Activated naive CD8-positive, alpha-beta T cell treated with anti-CD3 and anti-CD28 coated beads, Interleukin-2, amount 10 ng/mL, durations not matched to agents 7 days and 5 days (primary cell): ENCODE data around the gene NOTCH1. TPM values are rescaled to one million over a fixed set of nuclear protein-coding genes. Genes with fewer than 3 reads are reported as not detected.

ENCODE experiments used
- ATAC-seq: fragments of 150-1000 bp; cut with Tn5 transposase; one replicate; pipeline ENCODE4 v1.10.0; 2021; ENCODE audit warnings: low read depth, moderate library complexity
- POLR2A ChIA-PET: fragments of 350-600 bp; sonication (Branson Sonifier 250); formaldehyde crosslinking; loops from one replicate; lab custom pipeline; 2021; ENCODE audit warnings: antibody characterized with exemption; lab: Charles Lee
- DNase-seq: peaks from one replicate; pipeline ENCODE4 v3.0.0; 2021
- H3K27ac Mint-ChIP-seq: one replicate; pipeline ENCODE4 v1.8.0; 2022; ENCODE audit warnings: mild to moderate bottlenecking, mixed read lengths
- H3K27me3 Mint-ChIP-seq: one replicate; pipeline ENCODE4 v1.8.0; 2022; ENCODE audit warnings: mild to moderate bottlenecking, moderate library complexity, mixed read lengths
- H3K36me3 Mint-ChIP-seq: one replicate; pipeline ENCODE4 v1.8.0; 2021; ENCODE audit warnings: mild to moderate bottlenecking, mixed read lengths
- H3K4me1 Mint-ChIP-seq: one replicate; pipeline ENCODE4 v1.8.0; 2021; ENCODE audit warnings: mixed read lengths
- H3K4me3 Mint-ChIP-seq: one replicate; pipeline ENCODE4 v1.8.0; 2022; ENCODE audit warnings: mild to moderate bottlenecking, moderate library complexity, mixed read lengths
- H3K9me3 Mint-ChIP-seq: one replicate; pipeline ENCODE4 v1.8.0; 2021; ENCODE audit warnings: mixed read lengths
- total RNA-seq, 2 experiments: library from RNA; stranded (reverse); gene quantifications; one replicate each; pipeline ENCODE4 v1.2.3, GENCODE V29; 2021

NOTCH1 gene
- total RNA-seq, 2 experiments from 2014 or later, result 67.0 to 70.2 TPM

GRCh38 chr9:136552117-136552703, 6.4 kb upstream of the NOTCH1 start:
- POLR2A ChIA-PET, result interaction anchor here (0.6 kb wide), 1 partner anchor 108 kb away, joined by 4 read pairs; no protein-coding TSS in a partner anchor
- Mint-ChIP-seq H3K9me3 (no peaks in the 10 kb centered on the region), H3K4me3 (no peak overlapping the region), H3K36me3 (no peaks in the 10 kb centered on the region), H3K4me1 (peaks cover 6% of the 10 kb centered on the region), H3K27me3 (peaks cover 15% of the 10 kb centered on the region), H3K27ac (no peak overlapping the region)
- DNase-seq, result no peak
- ATAC-seq, result no peak

GRCh38 chr9:136551401-136552116, 5.7 kb upstream of the NOTCH1 start:
- DNase-seq, result no peak
- Mint-ChIP-seq H3K27ac (peak overlapping the region; percentile 82), H3K9me3 (no peaks in the 10 kb centered on the region), H3K4me1 (peaks cover 9% of the 10 kb centered on the region), H3K27me3 (peaks cover 15% of the 10 kb centered on the region), H3K36me3 (no peaks in the 10 kb centered on the region), H3K4me3 (no peak overlapping the region)
- POLR2A ChIA-PET, result interaction anchor here (0.6 kb wide), 1 partner anchor 108 kb away, joined by 4 read pairs; no protein-coding TSS in a partner anchor
- no peak for ATAC-seq

DNA sequence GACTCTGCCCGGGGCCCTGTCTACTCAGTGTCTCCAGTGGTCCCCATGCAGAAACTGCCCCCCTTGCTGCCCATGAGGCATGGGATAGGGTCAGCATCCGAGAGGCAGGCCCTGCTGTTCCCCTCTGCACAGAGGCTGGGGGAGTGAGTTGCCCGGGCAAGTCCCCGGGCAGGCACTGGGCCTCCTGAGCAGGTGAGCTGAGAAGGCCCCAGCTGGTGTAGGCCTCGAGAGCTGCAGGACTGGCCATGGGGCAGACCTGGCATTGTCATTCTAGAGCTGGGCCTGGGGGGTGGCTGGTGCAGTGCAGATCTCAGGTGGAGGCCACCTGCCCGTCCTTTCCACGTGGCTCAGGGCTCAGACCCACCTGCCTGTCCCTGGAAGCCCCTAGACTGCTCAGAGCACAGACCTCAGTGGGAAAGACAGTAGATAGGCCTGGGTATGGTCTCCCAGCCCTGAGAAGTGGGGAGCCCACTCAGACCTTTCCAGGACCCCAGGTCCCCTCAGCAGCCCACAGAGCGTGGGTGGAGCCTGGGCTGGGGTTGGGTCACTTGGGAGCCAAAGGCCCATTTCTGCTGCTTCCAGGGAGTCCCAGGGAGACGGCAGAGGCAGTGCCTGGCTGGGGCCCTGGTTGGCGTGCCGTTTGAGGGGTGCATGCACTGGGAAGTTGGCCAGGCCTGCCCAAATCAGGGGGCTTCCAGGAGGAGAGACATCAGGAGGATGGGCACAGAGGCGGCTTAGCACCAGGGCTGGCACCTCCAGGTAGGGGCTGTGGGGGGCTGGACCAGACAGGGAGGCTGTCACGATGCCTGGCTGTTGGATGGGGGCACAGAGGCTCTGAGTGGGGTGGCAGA, 4.8 kb upstream of the NOTCH1 start:
- Mint-ChIP-seq H3K4me3 (no peak overlapping the region), H3K9me3 (no peaks in the 10 kb centered on the region), H3K27me3 (peaks cover 15% of the 10 kb centered on the region), H3K27ac (peak overlapping the region; percentile 48), H3K36me3 (no peaks in the 10 kb centered on the region), H3K4me1 (peaks cover 9% of the 10 kb centered on the region)
- ATAC-seq, result no peak
- POLR2A ChIA-PET, result no interaction called here
- DNase-seq, result no peak

- Mint-ChIP-seq H3K27ac (no peak overlapping the region), H3K9me3 (no peaks in the 10 kb centered on the region), H3K4me1 (peaks cover 9% of the 10 kb centered on the region), H3K27me3 (peaks cover 15% of the 10 kb centered on the region), H3K4me3 (no peak overlapping the region), H3K36me3 (no peaks in the 10 kb centered on the region)
- POLR2A ChIA-PET, result interaction anchor here (0.6 kb wide), 1 partner anchor 14 kb away, joined by 3 read pairs; no protein-coding TSS in a partner anchor
- DNase-seq, result no peak
- no peak for ATAC-seq
Measured at GRCh38 chr9:136549010-136549980, 3.4 kb upstream of the NOTCH1 start.

DNA sequence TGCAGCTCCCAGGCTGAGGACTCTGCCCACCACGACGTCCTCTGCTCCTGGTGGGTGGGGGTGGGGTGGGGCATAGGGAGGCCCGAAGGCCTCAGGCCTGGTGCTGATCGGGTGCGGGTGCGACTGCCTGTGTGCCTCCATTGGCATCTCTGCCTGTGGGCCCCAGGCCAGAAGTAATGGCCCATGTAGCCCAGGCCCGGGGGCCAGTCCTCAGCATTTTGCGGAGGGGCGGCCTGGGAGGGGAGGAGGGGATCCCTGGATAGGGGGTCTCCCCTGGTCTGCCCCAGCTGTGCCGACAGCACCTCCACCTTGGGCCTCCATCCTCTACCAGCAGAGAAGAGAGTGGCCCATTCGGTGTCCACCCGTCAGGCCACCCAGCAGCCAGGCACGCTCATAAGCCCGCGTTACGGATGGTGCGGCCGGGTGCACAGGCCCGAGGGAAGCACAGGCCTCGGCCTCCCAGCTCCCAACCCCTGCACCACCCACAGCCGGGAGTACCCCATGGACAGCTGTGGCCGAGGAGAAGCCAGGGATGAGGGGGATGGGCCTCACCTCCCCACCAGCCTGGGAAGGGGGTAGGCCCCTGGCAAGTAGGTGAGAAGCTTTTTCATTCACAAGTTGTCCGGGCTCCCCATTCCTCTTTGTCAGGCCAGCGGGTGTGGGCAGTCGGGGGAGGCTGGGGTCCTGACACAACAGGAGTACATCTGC, 1.8 kb upstream of the NOTCH1 start:
- Mint-ChIP-seq H3K27me3 (peaks cover 9% of the 10 kb centered on the region), H3K9me3 (no peaks in the 10 kb centered on the region), H3K4me1 (peaks cover 14% of the 10 kb centered on the region), H3K4me3 (no peak overlapping the region), H3K27ac (no peak overlapping the region), H3K36me3 (peaks cover 3% of the 10 kb centered on the region)
- POLR2A ChIA-PET, result no interaction called here
- ATAC-seq, result no peak
- DNase-seq, result no peak

GRCh38 chr9:136546697-136547501, 1.1 kb upstream of the NOTCH1 start:
- peaks cover 3% of the 10 kb centered on the region for H3K36me3 Mint-ChIP-seq
- H3K4me3 Mint-ChIP-seq, result peak overlapping the region; percentile 79
- peaks cover 13% of the 10 kb centered on the region for H3K4me1 Mint-ChIP-seq
- H3K27ac Mint-ChIP-seq, result peak overlapping the region; percentile 83
- ATAC-seq, result peak; percentile 15
- POLR2A ChIA-PET, result interaction anchor here (0.7 to 1.5 kb wide), 3 partner anchors 8 to 181 kb away, joined by 3 to 13 read pairs (median 4); no protein-coding TSS in a partner anchor
- H3K9me3 Mint-ChIP-seq, result no peaks in the 10 kb centered on the region
- peaks cover 4% of the 10 kb centered on the region for H3K27me3 Mint-ChIP-seq
- DNase-seq, result peak; percentile 69

GRCh38 chr9:136545692-136545964, 220 bp downstream of the NOTCH1 start:
- H3K27me3 Mint-ChIP-seq, result no peaks in the 10 kb centered on the region
- peak overlapping the region; percentile 85 for H3K4me3 Mint-ChIP-seq
- DNase-seq (no peak), ATAC-seq (no peak)
- H3K4me1 Mint-ChIP-seq, result peaks cover 14% of the 10 kb centered on the region
- POLR2A ChIA-PET, result interaction anchor here (0.6 to 1.5 kb wide), 3 partner anchors 12 to 183 kb away, joined by 4 to 13 read pairs (median 5); no protein-coding TSS in a partner anchor
- H3K9me3 Mint-ChIP-seq, result no peaks in the 10 kb centered on the region
- H3K27ac Mint-ChIP-seq, result no peak overlapping the region
- H3K36me3 Mint-ChIP-seq, result peaks cover 5% of the 10 kb centered on the region

DNA sequence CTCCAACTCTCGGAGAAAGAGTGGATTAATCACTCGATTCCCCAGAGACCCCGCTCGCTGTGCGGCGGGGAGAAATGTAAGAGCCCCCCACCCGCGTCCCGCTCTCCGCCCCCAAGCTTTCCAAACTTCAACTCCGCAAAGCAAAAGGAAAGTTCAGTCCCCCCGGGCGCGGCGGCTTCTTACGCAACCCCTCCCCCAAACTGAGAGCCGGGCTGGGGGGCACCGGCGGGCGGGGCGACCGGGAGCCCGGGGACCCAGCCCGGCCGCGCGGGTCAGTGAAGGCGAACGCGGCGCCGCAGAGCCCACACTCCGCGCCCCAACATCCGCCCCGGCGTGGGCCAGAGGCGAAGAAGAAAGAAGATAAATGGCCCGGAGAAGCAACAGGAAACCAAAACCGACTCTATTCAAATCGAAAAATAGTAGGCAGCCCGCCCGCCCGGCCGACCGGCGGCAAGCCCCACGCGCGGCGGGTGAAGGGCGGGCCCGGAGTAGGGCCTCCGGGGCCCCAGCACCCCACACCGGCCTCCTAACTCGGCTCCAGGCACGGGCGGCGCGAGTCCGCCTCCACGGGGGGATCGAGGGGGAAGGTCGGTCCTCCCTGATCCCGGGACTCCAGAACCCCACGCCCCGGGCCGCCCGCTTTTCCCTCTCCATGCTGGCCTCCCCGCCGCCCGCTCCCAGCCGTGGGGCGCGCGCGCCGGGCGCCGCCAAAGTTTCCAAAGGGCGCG, 720 bp downstream of the NOTCH1 start:
- peaks cover 18% of the 10 kb centered on the region for H3K4me1 Mint-ChIP-seq
- peak overlapping the region; percentile 82 for H3K27ac Mint-ChIP-seq
- no peaks in the 10 kb centered on the region for H3K27me3 Mint-ChIP-seq
- POLR2A ChIA-PET, result interaction anchor here (0.6 to 4.1 kb wide), 4 partner anchors 12 to 183 kb away, joined by 4 to 18 read pairs (median 9); no protein-coding TSS in a partner anchor
- no peaks in the 10 kb centered on the region for H3K9me3 Mint-ChIP-seq
- DNase-seq, result peak; percentile 79
- peak overlapping the region; percentile 93 for H3K4me3 Mint-ChIP-seq
- H3K36me3 Mint-ChIP-seq, result peaks cover 5% of the 10 kb centered on the region
- peak; percentile 9 for ATAC-seq

- ATAC-seq (peak; percentile 6), DNase-seq (peak; percentile 74)
- Mint-ChIP-seq H3K27ac (peak overlapping the region; percentile 82), H3K27me3 (no peaks in the 10 kb centered on the region), H3K9me3 (no peaks in the 10 kb centered on the region), H3K4me3 (peak overlapping the region; percentile 93), H3K4me1 (peaks cover 23% of the 10 kb centered on the region), H3K36me3 (peaks cover 5% of the 10 kb centered on the region)
- POLR2A ChIA-PET, result interaction anchor here (4.1 kb wide), 1 partner anchor 11 kb away, joined by 18 read pairs; no protein-coding TSS in a partner anchor
Measured at GRCh38 chr9:136544548-136544963, 1.3 kb downstream of the NOTCH1 start.

DNA sequence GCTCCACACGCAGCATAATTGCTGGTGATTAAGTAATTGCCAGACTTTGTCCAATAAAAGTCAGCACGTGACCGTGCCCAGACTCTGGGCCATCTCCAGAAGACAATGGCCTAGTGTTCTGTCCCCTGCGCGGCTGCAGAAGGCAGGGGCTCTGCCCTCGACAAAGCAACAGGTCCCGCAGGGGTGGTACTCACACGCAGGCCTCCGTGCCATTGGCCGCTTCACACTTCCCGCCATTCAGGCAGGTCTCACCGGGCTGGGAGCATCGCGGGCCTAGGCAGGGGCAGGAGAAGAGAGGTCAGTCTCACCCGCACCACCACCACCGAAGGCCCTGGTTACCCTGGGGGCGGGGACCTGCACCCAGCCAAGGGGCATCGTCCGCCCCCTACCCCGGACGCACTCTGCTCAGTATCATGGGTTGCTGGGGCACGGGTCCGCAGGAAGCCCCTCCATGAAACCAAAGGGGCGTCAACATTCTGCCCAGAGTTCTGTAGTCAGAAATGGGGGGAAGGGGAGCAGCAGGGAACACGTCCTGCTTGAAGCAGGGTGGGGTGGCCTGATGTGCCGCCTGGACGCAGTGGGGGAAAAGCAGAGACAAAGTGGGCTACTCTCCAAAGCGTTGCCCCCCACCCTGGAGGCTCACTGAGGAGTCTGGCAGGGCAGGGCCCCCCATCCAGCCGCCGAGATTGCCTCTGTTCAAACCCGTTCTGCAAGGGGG, 1.9 kb downstream of the NOTCH1 start:
- Mint-ChIP-seq H3K4me1 (peaks cover 28% of the 10 kb centered on the region), H3K9me3 (no peaks in the 10 kb centered on the region), H3K36me3 (peaks cover 5% of the 10 kb centered on the region), H3K27ac (no peak overlapping the region), H3K27me3 (no peaks in the 10 kb centered on the region), H3K4me3 (peak overlapping the region; percentile 93)
- ATAC-seq (no peak), DNase-seq (no peak)
- POLR2A ChIA-PET, result interaction anchor here (4.1 kb wide), 1 partner anchor 11 kb away, joined by 18 read pairs; no protein-coding TSS in a partner anchor
